NCI-H146 (cell line): Measurements from ENCODE around the gene THSD4.
"Not testable (repeated sequence)": the region's sequence is repeated elsewhere in the genome, so short reads cannot be mapped to it uniquely, and the experiment has no call there.

Source experiments
- DNase-seq: peaks from one replicate; lab custom pipeline; 2025; lab: John Stamatoyannopoulos, UW

THSD4 gene

GRCh38 chr15:71149646-71150557 is 34.6 kb downstream of the THSD4 start:
- no peak for DNase-seq

- no peak for DNase-seq
Measured at GRCh38 chr15:71151081-71151480, 35.8 kb downstream of the THSD4 start.

GRCh38 chr15:71152542-71152941 is 37.3 kb downstream of the THSD4 start:
- DNase-seq = no peak

GRCh38 chr15:71153823-71154524 is 38.7 kb downstream of the THSD4 start:
- no peak for DNase-seq

- no peak for DNase-seq
Measured at GRCh38 chr15:71154607-71155200, 39.4 kb downstream of the THSD4 start.

- no peak for DNase-seq
Measured at GRCh38 chr15:71155534-71155933, 40.3 kb downstream of the THSD4 start.

GRCh38 chr15:71160976-71161375 is 45.7 kb downstream of the THSD4 start:
- no peak for DNase-seq

GRCh38 chr15:71162309-71162708 is 47.0 kb downstream of the THSD4 start:
- DNase-seq = no peak

GRCh38 chr15:71164606-71165005 is 49.3 kb downstream of the THSD4 start:
- DNase-seq = not testable (repeated sequence)

GRCh38 chr15:71167445-71168165 is 52.3 kb downstream of the THSD4 start:
- no peak for DNase-seq

- no peak for DNase-seq
Measured at GRCh38 chr15:71168166-71168834, 53.0 kb downstream of the THSD4 start.

GRCh38 chr15:71170163-71170562 is 54.9 kb downstream of the THSD4 start:
- DNase-seq = no peak

- DNase-seq = no peak
Measured at GRCh38 chr15:71171195-71171594, 55.9 kb downstream of the THSD4 start.

GRCh38 chr15:71174360-71174759 is 59.1 kb downstream of the THSD4 start:
- not testable (repeated sequence) for DNase-seq

- no peak for DNase-seq
Measured at GRCh38 chr15:71180986-71181853, 65.9 kb downstream of the THSD4 start.

GRCh38 chr15:71182522-71182921 is 67.3 kb downstream of the THSD4 start:
- no peak for DNase-seq

- no peak for DNase-seq
Measured at GRCh38 chr15:71183063-71183462, 67.8 kb downstream of the THSD4 start.

- no peak for DNase-seq
Measured at GRCh38 chr15:71185706-71186105, 70.4 kb downstream of the THSD4 start.

GRCh38 chr15:71186267-71186666 is 71.0 kb downstream of the THSD4 start:
- DNase-seq = no peak

GRCh38 chr15:71187078-71187477 is 71.8 kb downstream of the THSD4 start:
- DNase-seq = no peak

GRCh38 chr15:71187526-71187925 is 72.3 kb downstream of the THSD4 start:
- no peak for DNase-seq
